ENCODE measurements around the gene PARD3.

DNA sequence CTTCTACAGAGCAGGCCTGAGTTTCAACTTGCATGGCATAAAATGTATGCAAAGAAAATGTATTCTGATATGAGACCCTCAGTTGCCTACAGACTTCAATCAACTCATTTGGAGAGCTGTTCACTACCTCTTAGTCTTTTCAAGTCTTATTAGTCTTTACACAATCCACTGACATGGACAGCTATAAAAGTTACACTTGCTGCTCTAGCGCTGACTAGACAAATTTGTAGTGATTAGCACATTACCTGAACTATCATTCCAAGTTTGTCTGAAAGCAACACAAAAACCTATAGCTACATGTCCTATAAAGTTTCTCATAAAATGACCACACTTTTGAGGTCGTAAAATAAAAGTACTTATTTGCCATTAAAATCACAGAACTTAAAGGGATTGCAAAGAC lies 83.9 kb downstream of the PARD3 start:
- TF ChIP-seq EZH2phosphoT487 (IDR thresholded peaks at IDR 0.05; ENCODE audit: insufficient read depth, low read depth) (no peak), EZH2 (IDR thresholded peaks at IDR 0.05; ENCODE audit: insufficient read depth, poor library complexity, severe bottlenecking) (no peak)
